A549 (cell line): ENCODE measurements around the gene NSMF. TPM values are rescaled to one million over a fixed set of nuclear protein-coding genes. Genes with fewer than 3 reads are reported as not detected.

Source experiments
- ATAC-seq, 2 experiments: fragments of 200-7000 bp in 1 of 2; fragments of >200 bp in 1 of 2; cut with Nextera tagmentation in 1 of 2; cut with Tn5 transposase in 1 of 2; 3 replicates each; pipeline versions ENCODE4 v1.8.0 to v1.9.1; 2018 to 2020; ENCODE audit warnings: mild to moderate bottlenecking in 1 of 2, moderate library complexity in 1 of 2
- CTCF ChIA-PET: fragments of 300-600 bp; sonication (Branson Sonifier 250); formaldehyde crosslinking; extraction: SDS; loops from one replicate; lab custom pipeline; 2021; ENCODE audit warnings: antibody characterized with exemption, inconsistent platforms; lab: Yijun Ruan, JAX
- POLR2A ChIA-PET: fragments of 350-600 bp; formaldehyde crosslinking; extraction: SDS; loops from one replicate; lab custom pipeline; 2021; ENCODE audit warnings: antibody characterized with exemption, inconsistent platforms; lab: Yijun Ruan, JAX
- DNase-seq, 2 experiments: peaks; one replicate each; pipeline versions ENCODE4 v3.0.0 to v3.0.0-alpha.2; 2011 to 2016; ENCODE audit warnings: low read depth in 1 of 2, low spot score in 1 of 2
- FAIRE-seq: peaks from 2 replicates; lab custom pipeline; 2011; peaks lifted over from hg19 to GRCh38; lab: Jason Lieb, UNC
- H3K27ac ChIP-seq, 2 experiments: fragments of >200 bp; sonication (Bioruptor Twin); formaldehyde crosslinking; 3 replicates each; pipeline ENCODE4 v1.5.1; 2016 to 2017
- H3K4me1 ChIP-seq: fragments of >200 bp; sonication (Bioruptor Twin); formaldehyde crosslinking; 3 replicates; pipeline ENCODE4 v1.6.1; 2016
- H3K4me2 ChIP-seq: fragments of >200 bp; sonication (Bioruptor Twin); formaldehyde crosslinking; 3 replicates; pipeline ENCODE4 v1.6.1; 2016
- H3K4me3 ChIP-seq: fragments of >200 bp; sonication (Bioruptor Twin); formaldehyde crosslinking; 3 replicates; pipeline ENCODE4 v1.5.1; 2016
- H3K9me3 ChIP-seq: fragments of >200 bp; sonication (Bioruptor Twin); formaldehyde crosslinking; 3 replicates; pipeline ENCODE4 v1.6.1; 2016
- BHLHE40 ChIP-seq: IDR thresholded peaks from 2 replicates; pipeline ENCODE4 v1.6.1; 2012; ENCODE audit warnings: low read depth, low read length, inconsistent platforms
- CBX2 ChIP-seq: fragments of 200-600 bp; sonication (generic); IDR thresholded peaks from 2 replicates; pipeline ENCODE4 v1.6.1; 2016; ENCODE audit warnings: low read depth, mild to moderate bottlenecking, borderline replicate concordance
- CBX8 ChIP-seq: fragments of 200-600 bp; sonication (generic); IDR thresholded peaks from 2 replicates; pipeline ENCODE4 v1.6.1; 2016
- CEBPB ChIP-seq, 2 experiments: fragments of >200 bp in 1 of 2; sonication (Bioruptor Twin) in 1 of 2; formaldehyde crosslinking in 1 of 2; IDR thresholded peaks; 2 replicates each; pipeline ENCODE4 v1.6.1; 2012 to 2016
- CHD2 ChIP-seq: fragments of 150-350 bp; IDR thresholded peaks from 2 replicates; pipeline ENCODE4 v1.6.1; 2014; ENCODE audit warnings: low read length; ENCODE audit not compliant: partially characterized antibody
- EP300 ChIP-seq, 2 experiments: fragments of >200 bp; sonication (Bioruptor Twin); formaldehyde crosslinking; IDR thresholded peaks; 2 replicates in 1 of 2; 3 replicates in 1 of 2; pipeline ENCODE4 v1.6.1; 2016 to 2017
- ESRRA ChIP-seq: fragments of 150-350 bp; IDR thresholded peaks from 2 replicates; pipeline ENCODE4 v1.6.1; 2014; ENCODE audit warnings: mild to moderate bottlenecking, low read length, borderline replicate concordance
- FOSL2 ChIP-seq, 2 experiments: fragments of 450-650 bp in 1 of 2; fragments of >200 bp in 1 of 2; sonication (Bioruptor Twin) in 1 of 2; formaldehyde crosslinking; IDR thresholded peaks; 2 replicates each; pipeline versions ENCODE4 v1.5.0 to v1.6.1; 2016 to 2020; ENCODE audit warnings: mild to moderate bottlenecking in 1 of 2, moderate library complexity in 1 of 2
- GATA3 ChIP-seq: IDR thresholded peaks from 2 replicates; pipeline ENCODE4 v1.6.1; 2012; ENCODE audit warnings: borderline replicate concordance
- HDAC2 ChIP-seq: fragments of 200-600 bp; sonication (generic); IDR thresholded peaks from 2 replicates; pipeline ENCODE4 v1.6.1; 2016
- HOXA7 ChIP-seq: fragments of 250-450 bp; sonication (Bioruptor Pico); IDR thresholded peaks from 2 replicates; pipeline ENCODE4 v1.5.0; 2020; ENCODE audit warnings: mild to moderate bottlenecking, moderate library complexity
- HOXB5 ChIP-seq: fragments of 250-450 bp; sonication (Bioruptor Pico); IDR thresholded peaks from 2 replicates; pipeline ENCODE4 v1.5.0; 2020; ENCODE audit warnings: mild to moderate bottlenecking, moderate library complexity
- JUN ChIP-seq, 2 experiments: fragments of >200 bp; sonication (Bioruptor Twin); formaldehyde crosslinking; IDR thresholded peaks; 2 replicates in 1 of 2; 3 replicates in 1 of 2; pipeline ENCODE4 v1.6.1; 2016 to 2017
- JUNB ChIP-seq: fragments of >200 bp; sonication (Bioruptor Twin); formaldehyde crosslinking; IDR thresholded peaks from 2 replicates; pipeline ENCODE4 v1.6.1; 2016
- KDM1A ChIP-seq: fragments of 200-600 bp; sonication (generic); IDR thresholded peaks from 2 replicates; pipeline ENCODE4 v1.6.1; 2016; ENCODE audit warnings: low read depth, mild to moderate bottlenecking
- MAFK ChIP-seq: fragments of 450-650 bp; IDR thresholded peaks from 2 replicates; pipeline ENCODE4 v1.6.1; 2014; ENCODE audit not compliant: partially characterized antibody
- MAZ ChIP-seq: fragments of 150-350 bp; IDR thresholded peaks from 2 replicates; pipeline ENCODE4 v1.6.1; 2014; ENCODE audit warnings: antibody characterized with exemption, low read depth, low read length, borderline replicate concordance
- MYC ChIP-seq: IDR thresholded peaks from 2 replicates; pipeline ENCODE4 v1.6.1; 2012; ENCODE audit warnings: mild to moderate bottlenecking, inconsistent platforms, low read length, improper control_type of control experiment, borderline replicate concordance
- NPAS2 ChIP-seq: fragments of 250-450 bp; sonication (Bioruptor Pico); IDR thresholded peaks from 2 replicates; pipeline ENCODE4 v1.8.0; 2022; ENCODE audit warnings: mild to moderate bottlenecking, moderate library complexity, borderline replicate concordance
- NR3C1 ChIP-seq: fragments of >200 bp; sonication (Bioruptor Twin); formaldehyde crosslinking; IDR thresholded peaks from 3 replicates; pipeline ENCODE4 v1.6.1; 2017
- PHF8 ChIP-seq: fragments of 200-600 bp; sonication (generic); IDR thresholded peaks from 2 replicates; pipeline ENCODE4 v1.6.1; 2016; ENCODE audit warnings: low read depth, mild to moderate bottlenecking, antibody characterized with exemption, moderate library complexity, borderline replicate concordance
- TFCP2L1 ChIP-seq: fragments of 250-450 bp; sonication (Bioruptor Pico); IDR thresholded peaks from 2 replicates; pipeline ENCODE4 v1.5.0; 2021; ENCODE audit warnings: mild to moderate bottlenecking
- TP53 ChIP-seq: fragments of 250-450 bp; sonication (Bioruptor Pico); IDR thresholded peaks from 2 replicates; pipeline ENCODE4 v1.5.0; 2021; ENCODE audit warnings: mild to moderate bottlenecking, moderate library complexity
- ZFP36 ChIP-seq: fragments of 450-650 bp; IDR thresholded peaks from 2 replicates; pipeline ENCODE4 v1.6.1; 2014; ENCODE audit warnings: borderline replicate concordance; ENCODE audit not compliant: partially characterized antibody
- WGBS: methylation state at CpG from one replicate; pipeline ENCODE4 v1.1.6; 2017; ENCODE audit errors: missing lambda C conversion rate; 5-methylcytosine and 5-hydroxymethylcytosine counted together
- polyA plus RNA-seq, 4 experiments: library from polyadenylated mRNA; depleted of rRNA in 3 of 4; stranded (reverse); fragments of >200 nt; fragmentation: RNase III in 1 of 4; extraction: RNeasy Plus Mini Kit Qiagen cat#74134 plus additional on column Dnase treatment in 1 of 4; gene quantifications; 2 replicates in 3 of 4; 3 replicates in 1 of 4; pipeline ENCODE4 v1.2.3, GENCODE V29; 2011 to 2017
- TF ChIP-seq, protein P1 (sequence below): IDR thresholded peaks from 2 replicates; pipeline ENCODE4 v1.6.1; 2012
- TF ChIP-seq, protein P2 (sequence below): fragments of 150-350 bp; IDR thresholded peaks from 2 replicates; pipeline ENCODE4 v1.6.1; 2014; ENCODE audit warnings: low read depth, mild to moderate bottlenecking, low read length
- TF ChIP-seq, protein P3 (sequence below): IDR thresholded peaks from 2 replicates; pipeline ENCODE4 v1.6.1; 2012
- TF ChIP-seq, protein P4 (sequence below): fragments of >200 bp; sonication (Bioruptor Twin); formaldehyde crosslinking; IDR thresholded peaks from 3 replicates; pipeline ENCODE4 v1.6.1; 2016
- TF ChIP-seq, protein P5 (sequence below): fragments of 450-650 bp; IDR thresholded peaks from 2 replicates; pipeline ENCODE4 v1.6.1; 2014; ENCODE audit warnings: antibody characterized with exemption
- TF ChIP-seq, protein P6 (sequence below): fragments of 250-450 bp; sonication (Bioruptor Pico); IDR thresholded peaks from 2 replicates; pipeline ENCODE4 v1.5.0; 2021; ENCODE audit warnings: mild to moderate bottlenecking, moderate library complexity, borderline replicate concordance

Gene NSMF
- polyA plus RNA-seq, 2 of the 4 experiments (the other 2 are of a cell fraction): 16.0 to 29.2 TPM

DNA sequence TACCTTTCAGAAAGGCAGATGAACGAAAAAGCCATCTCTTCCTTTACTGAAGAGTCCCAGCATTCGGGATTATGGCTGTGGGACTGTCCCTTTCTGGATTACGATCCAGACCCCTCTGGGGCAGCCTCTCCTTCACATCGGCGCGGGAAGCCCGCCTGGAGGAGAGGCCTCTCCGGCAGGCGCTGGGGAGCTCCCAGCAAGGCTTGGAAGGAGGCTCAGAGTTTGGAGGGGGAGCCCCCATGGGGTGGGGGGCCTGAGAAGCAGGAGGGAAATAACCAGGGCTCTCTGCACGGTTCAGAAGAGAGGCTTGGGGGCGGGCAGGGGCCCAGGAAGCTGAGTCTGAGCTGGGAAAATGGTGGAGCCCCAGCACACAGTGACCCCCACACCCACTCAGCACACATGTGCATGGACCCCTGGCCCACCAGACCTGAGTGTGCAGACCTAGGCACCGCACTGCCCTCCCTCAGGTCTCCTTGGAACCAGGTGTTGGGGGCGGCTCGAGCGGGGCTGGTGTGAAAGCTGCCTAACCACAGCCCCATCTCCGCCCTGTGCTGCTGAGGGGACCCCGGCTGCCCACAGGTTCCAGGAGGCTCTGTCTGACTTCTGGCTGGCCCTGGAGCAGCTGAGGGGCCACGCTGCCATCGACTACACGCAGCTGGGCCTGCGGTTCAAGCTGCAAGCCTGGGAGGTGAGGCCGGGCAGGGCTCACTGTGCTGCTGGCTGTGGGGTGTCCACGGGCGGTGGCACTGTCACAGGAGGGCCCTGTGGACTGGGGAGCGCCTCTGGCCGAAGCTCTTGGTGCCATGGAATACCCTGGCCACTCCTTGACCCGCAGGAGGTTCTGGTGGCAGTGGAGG, 31.5 kb downstream of the NSMF start:
- H3K4me1 ChIP-seq: peaks cover 20% of the 10 kb centered on the region; the same call in 1 of the 3 replicates
- no peaks in the 10 kb centered on the region for H3K9me3 ChIP-seq
- no peak overlapping the region for H3K4me2 ChIP-seq
- no peak overlapping the region for H3K4me3 ChIP-seq
- H3K27ac ChIP-seq: no peak overlapping the region
- ChIA-PET CTCF (interaction anchor here (0.8 to 8.1 kb wide), 2 partner anchors 11 to 17 kb away, joined by 3 to 98 read pairs; partner anchors contain the start of gene ENTPD8), POLR2A (no interaction called here)
- DNase-seq: no peak
- FAIRE-seq: no peak
- 94% methylated on average over 11 of the region's 27 CpGs for WGBS
- TF ChIP-seq, protein P1, sequence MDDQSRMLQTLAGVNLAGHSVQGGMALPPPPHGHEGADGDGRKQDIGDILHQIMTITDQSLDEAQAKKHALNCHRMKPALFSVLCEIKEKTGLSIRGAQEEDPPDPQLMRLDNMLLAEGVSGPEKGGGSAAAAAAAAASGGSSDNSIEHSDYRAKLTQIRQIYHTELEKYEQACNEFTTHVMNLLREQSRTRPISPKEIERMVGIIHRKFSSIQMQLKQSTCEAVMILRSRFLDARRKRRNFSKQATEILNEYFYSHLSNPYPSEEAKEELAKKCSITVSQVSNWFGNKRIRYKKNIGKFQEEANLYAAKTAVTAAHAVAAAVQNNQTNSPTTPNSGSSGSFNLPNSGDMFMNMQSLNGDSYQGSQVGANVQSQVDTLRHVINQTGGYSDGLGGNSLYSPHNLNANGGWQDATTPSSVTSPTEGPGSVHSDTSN: no peak
- no peak for TF ChIP-seq CEBPB (IDR thresholded peaks at IDR 0.05)
- no peak for TF ChIP-seq NPAS2
- TF ChIP-seq JUN (IDR thresholded peaks at IDR 0.05): no peak
- TF ChIP-seq HOXA7: no peak
- no peak for TF ChIP-seq PHF8
- TF ChIP-seq, protein P2, sequence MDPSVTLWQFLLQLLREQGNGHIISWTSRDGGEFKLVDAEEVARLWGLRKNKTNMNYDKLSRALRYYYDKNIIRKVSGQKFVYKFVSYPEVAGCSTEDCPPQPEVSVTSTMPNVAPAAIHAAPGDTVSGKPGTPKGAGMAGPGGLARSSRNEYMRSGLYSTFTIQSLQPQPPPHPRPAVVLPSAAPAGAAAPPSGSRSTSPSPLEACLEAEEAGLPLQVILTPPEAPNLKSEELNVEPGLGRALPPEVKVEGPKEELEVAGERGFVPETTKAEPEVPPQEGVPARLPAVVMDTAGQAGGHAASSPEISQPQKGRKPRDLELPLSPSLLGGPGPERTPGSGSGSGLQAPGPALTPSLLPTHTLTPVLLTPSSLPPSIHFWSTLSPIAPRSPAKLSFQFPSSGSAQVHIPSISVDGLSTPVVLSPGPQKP: no peak
- TF ChIP-seq ESRRA: no peak
- TF ChIP-seq JUNB: no peak
- TF ChIP-seq MAFK: no peak
- no peak for TF ChIP-seq FOSL2 (IDR thresholded peaks at IDR 0.05)
- TF ChIP-seq FOSL2 (CRISPR knock-in tag; IDR thresholded peaks at IDR 0.05): no peak
- TF ChIP-seq CHD2: no peak
- TF ChIP-seq MYC: no peak
- no peak for TF ChIP-seq GATA3
- TF ChIP-seq, protein P3, sequence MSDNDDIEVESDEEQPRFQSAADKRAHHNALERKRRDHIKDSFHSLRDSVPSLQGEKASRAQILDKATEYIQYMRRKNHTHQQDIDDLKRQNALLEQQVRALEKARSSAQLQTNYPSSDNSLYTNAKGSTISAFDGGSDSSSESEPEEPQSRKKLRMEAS: no peak
- no peak for TF ChIP-seq CBX8
- TF ChIP-seq TFCP2L1 (CRISPR knock-in tag): no peak
- TF ChIP-seq KDM1A: no peak
- TF ChIP-seq, all 56 proteins: peak for 0
- no peak for ATAC-seq

DNA sequence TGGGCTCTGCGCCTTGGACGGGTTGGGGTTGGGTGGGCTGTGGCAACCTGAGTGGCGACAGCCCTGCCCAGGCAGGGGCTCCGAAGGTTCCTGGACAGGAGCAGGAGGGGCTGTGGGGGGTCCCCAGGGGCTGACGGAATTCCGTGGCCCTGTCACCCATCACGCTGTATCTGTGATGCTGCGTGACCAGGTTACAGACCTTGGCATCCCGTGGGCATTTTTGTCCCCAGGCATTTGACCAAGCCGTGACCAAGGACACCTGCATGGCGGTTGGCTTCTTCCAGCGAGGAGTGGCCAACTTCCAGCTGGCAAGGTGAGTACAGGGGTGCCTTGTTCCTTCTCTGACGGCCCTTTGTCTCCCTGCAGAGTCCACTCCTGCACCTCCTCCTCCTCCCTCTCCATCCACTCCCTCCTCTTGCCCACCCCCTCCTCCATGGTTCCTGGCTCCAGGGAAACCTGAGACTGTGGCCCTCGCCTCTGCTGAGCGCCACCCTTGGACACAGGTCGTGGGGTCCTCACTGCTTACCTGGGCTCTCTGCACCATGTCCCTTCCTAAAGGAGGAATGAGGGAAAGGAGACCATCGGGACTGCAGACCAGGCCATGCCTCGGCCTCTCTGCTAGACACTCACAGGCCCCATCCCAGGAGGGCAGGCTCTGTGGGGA, 33.0 kb downstream of the NSMF start:
- peaks cover 26% of the 10 kb centered on the region; the same call in 2 of the 3 replicates for H3K4me1 ChIP-seq
- no peak for ATAC-seq
- H3K27ac ChIP-seq: no peak overlapping the region
- FAIRE-seq: no peak
- no peak overlapping the region for H3K4me3 ChIP-seq
- no peak for DNase-seq
- ChIA-PET POLR2A (no interaction called here), CTCF (interaction anchor here (1.1 to 8.1 kb wide), 2 partner anchors 19 to 152 kb away, joined by 3 to 98 read pairs; partner anchors contain the start of gene ENTPD8)
- WGBS: 89% methylated on average over 16 of the region's 18 CpGs
- no peaks in the 10 kb centered on the region for H3K9me3 ChIP-seq
- no peak overlapping the region for H3K4me2 ChIP-seq
- TF ChIP-seq HDAC2 (no peak), HOXB5 (CRISPR knock-in tag) (no peak), EP300 (IDR thresholded peaks at IDR 0.05) (no peak), CBX2 (no peak), ZFP36 (no peak), MYC (no peak), BHLHE40 (no peak), TP53 (CRISPR knock-in tag) (no peak), MAZ (no peak), KDM1A (no peak), NR3C1 (no peak)
- TF ChIP-seq, protein P4, sequence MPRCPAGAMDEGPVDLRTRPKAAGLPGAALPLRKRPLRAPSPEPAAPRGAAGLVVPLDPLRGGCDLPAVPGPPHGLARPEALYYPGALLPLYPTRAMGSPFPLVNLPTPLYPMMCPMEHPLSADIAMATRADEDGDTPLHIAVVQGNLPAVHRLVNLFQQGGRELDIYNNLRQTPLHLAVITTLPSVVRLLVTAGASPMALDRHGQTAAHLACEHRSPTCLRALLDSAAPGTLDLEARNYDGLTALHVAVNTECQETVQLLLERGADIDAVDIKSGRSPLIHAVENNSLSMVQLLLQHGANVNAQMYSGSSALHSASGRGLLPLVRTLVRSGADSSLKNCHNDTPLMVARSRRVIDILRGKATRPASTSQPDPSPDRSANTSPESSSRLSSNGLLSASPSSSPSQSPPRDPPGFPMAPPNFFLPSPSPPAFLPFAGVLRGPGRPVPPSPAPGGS: no peak
- TF ChIP-seq, protein P3: no peak
- TF ChIP-seq, protein P5, sequence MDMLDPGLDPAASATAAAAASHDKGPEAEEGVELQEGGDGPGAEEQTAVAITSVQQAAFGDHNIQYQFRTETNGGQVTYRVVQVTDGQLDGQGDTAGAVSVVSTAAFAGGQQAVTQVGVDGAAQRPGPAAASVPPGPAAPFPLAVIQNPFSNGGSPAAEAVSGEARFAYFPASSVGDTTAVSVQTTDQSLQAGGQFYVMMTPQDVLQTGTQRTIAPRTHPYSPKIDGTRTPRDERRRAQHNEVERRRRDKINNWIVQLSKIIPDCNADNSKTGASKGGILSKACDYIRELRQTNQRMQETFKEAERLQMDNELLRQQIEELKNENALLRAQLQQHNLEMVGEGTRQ: no peak
- TF ChIP-seq, protein P6, sequence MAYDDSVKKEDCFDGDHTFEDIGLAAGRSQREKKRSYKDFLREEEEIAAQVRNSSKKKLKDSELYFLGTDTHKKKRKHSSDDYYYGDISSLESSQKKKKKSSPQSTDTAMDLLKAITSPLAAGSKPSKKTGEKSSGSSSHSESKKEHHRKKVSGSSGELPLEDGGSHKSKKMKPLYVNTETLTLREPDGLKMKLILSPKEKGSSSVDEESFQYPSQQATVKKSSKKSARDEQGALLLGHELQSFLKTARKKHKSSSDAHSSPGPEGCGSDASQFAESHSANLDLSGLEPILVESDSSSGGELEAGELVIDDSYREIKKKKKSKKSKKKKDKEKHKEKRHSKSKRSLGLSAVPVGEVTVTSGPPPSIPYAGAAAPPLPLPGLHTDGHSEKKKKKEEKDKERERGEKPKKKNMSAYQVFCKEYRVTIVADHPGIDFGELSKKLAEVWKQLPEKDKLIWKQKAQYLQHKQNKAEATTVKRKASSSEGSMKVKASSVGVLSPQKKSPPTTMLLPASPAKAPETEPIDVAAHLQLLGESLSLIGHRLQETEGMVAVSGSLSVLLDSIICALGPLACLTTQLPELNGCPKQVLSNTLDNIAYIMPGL: no peak
